OCI-LY1 (cell line): ENCODE results near the gene AFF2.

Source experiments
- CTCF ChIP-seq: fragments of 200-600 bp; sonication (generic), shearing (Covaris generic); IDR thresholded peaks from 2 replicates; pipeline ENCODE4 v1.5.1; 2017; ENCODE audit warnings: mild to moderate bottlenecking, antibody characterized with exemption, low read length, moderate library complexity, mixed read lengths
- EZH2 ChIP-seq: fragments of 200-600 bp; sonication (generic), shearing (Covaris generic); IDR thresholded peaks from 2 replicates; pipeline ENCODE4 v1.8.0; 2017; ENCODE audit warnings: borderline replicate concordance, mixed run types, mild to moderate bottlenecking, antibody characterized with exemption, low read length, moderate library complexity, mixed read lengths

- TF ChIP-seq CTCF (no peak), EZH2 (no peak)
These were observed 99.7 kb downstream of the AFF2 start for GRCh38 chrX:148600131-148600530.
